Stimulated activated CD4-positive, alpha-beta T cell treated with anti-CD3 and anti-CD28 coated beads, TNF-alpha, amount 100 ng/mL, for 24 hours (primary cell): ENCODE data around the gene FHL2.

Source experiments
- DNase-seq, 3 experiments: peaks; one replicate each; pipeline ENCODE4 v3.0.0-alpha.2; 2020; ENCODE audit warnings: low read depth in 3 of 3

Gene FHL2

DNA sequence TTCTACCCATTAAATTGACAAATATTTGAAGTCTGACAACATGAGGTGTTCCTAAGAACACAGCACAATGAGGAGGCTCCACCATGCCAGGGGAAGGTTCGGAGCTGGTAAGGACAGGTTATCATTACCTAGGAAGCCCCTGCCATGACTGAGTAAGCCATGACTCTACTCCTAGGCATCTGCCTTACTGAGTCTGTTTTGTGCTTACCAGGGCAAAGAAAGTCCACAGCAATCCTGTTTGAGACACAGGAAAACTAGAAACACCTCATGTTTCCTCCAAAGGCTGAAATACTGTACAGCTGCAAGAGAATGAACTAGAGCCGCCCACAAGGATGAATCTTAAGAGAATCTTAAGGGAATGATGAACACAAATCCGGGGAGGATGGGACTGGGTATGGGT, 80.9 kb downstream of the FHL2 start:
- DNase-seq: no peak

- no peak for DNase-seq
These were observed 83.5 kb downstream of the FHL2 start for GRCh38 chr2:105315314-105315713.

DNA sequence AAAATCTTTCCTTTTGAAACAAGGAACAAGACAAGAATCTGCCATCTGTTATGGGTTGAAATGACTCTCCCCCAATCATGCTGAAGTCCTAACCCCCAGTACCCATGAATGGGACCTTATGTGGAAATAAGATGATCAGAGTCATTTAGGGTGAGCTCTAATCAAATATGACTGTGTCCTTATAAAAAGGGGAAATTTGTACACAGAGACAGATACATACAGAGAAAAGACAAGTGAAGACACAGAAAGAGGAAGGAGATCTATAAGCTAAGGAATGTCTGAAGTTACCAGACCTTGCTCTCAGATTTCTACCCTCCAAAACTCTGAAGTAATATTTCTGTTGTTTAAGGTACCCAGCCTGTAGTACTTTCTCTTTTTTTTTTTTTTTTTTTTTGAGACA, 85.0 kb downstream of the FHL2 start:
- no peak for DNase-seq
